ENCODE measurements around the gene GRB10.
A peak's percentile ranks its signal among the peaks of the same experiment; 100 is the strongest.

GRB10 gene

DNA sequence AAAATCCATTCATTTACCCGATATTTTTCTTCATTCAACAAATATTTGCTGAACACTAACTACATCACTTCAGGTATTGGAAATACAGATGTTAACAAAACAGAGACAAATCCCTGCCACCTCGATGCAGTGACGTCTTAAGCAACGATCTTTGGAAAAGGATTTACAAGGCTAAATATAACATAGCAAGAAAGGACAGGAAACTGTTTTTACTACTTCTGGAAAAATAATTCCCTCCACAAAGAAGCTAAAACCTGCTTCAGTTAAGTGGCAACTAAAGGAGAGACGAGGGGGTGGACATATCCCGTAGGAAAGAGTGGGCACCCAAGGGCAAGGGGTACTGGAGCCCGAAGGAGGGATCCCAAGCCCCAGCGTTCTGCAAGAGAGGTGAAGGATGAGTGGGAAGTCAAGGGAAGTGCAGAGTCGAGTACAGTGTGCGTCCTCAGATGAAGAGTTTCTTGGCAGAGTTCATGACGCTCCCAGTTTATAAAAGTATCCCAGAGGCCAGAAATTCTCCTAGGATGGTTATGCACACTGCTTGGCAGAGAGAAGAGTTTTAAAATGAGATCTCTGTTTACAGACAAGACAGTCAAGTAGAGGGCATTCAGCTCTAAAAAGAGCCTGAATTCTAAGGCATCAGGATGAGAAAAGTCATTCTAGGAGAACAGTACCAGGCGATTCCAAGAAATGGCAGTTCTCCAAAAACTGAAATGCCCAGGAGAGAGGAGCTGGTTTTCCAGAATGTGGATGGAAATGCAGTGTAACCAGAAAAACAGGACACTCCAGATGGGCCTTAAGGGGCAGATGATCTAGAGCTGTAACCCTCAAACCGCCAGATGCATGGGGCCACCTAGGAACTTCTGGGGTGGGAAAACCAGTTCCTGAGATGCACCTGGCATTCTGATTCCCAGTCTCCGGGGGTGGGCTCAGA, 97.3 kb downstream of the GRB10 start:
- no peak for DNase-seq

DNA sequence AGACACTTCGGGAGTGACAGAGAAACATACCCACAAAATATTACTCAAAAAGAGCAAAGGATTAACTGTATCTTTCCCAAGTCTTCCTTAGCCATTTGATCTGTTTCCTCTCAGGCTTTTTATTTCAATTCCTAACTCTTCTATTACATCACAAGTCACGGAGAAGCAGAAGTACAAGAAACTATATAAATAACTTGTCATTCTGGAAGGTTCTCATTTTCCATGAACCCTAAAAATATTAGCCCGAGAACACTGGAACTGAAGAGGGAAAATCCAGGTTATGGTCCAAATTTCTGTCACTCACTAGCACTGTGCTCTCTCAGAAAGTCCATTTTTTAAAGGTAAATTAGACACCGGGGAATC, 98.0 kb downstream of the GRB10 start:
- no peak for DNase-seq

GRCh38 chr7:50684011-50684712, 98.5 kb downstream of the GRB10 start:
- DNase-seq, result no peak

DNA sequence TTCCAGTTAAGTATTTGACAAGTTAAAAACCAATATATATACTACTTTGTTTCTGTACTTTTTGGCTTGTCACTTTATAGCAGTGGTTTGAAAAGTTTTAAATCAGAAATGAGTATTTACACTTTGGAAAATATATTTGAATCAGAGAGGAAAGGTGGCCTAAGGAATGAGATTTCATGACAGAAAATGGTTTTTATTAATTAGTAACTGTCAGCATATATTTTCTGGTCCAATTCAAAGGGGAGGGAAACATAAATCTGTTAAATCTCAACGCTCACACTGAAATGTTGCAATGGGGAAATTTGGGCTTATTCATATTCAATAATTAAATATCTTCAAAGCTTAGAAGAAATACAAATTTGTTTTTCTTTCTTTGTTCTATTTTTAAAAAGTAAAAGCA, 100.1 kb downstream of the GRB10 start:
- DNase-seq, result no peak

- DNase-seq, result no peak
These were observed 100.6 kb downstream of the GRB10 start for GRCh38 chr7:50682079-50682478.

DNA sequence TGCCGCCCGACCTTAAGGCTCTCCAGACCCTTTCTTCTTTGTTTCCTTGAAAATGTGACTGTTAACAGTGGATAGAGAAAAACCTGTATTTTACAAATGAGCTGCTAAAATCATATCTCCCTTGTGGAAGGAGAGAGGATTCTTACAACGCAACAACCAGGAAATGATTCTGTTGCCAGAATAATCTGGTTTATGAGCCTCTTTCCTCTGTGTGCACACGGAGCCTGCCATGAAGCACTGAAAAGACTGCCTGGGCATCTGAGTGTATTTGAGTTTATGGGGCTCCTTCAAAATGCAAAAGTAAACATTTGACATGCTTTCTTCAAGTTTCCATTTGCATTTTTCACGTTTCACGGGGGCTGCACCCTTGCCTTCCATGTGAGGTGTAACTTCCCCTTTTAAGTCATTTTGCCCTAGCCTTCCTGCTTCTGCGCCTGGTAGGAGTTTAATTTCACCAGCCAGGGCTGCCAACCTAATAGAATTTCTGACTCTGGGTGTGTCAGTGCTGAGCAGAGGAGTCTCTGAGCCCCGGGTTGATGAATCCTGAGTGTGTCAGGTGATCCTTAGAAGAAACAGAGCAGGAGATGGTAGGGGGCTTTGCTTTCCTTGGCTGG, 101.2 kb downstream of the GRB10 start:
- no peak for DNase-seq

- DNase-seq, result peak; percentile 31
These were observed 103.3 kb downstream of the GRB10 start for GRCh38 chr7:50679218-50680007.

DNA sequence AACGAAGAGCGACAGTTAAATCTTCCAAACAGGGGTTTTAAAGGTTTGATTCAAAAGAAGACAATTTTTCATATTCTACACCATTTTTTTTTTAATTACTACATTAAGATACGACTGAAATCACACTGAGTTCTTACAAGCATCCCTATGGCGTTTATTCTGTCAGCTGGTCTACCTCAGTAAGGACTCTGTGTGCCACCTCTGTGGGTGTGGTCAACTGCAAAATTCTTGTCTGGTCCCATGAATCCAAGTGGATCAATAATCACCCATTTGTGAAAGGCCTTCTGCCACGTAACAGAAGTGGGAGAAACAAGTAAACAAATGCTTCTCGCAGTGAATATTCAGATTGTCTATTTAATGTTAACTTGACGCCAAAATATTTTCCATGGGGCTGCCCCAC, 104.1 kb downstream of the GRB10 start:
- DNase-seq, result no peak

GRCh38 chr7:50677638-50677996, 105.1 kb downstream of the GRB10 start:
- no peak for DNase-seq

GRCh38 chr7:50676740-50677637, 105.7 kb downstream of the GRB10 start:
- DNase-seq, result no peak

GRCh38 chr7:50676079-50676478, 106.6 kb downstream of the GRB10 start:
- DNase-seq, result no peak

DNA sequence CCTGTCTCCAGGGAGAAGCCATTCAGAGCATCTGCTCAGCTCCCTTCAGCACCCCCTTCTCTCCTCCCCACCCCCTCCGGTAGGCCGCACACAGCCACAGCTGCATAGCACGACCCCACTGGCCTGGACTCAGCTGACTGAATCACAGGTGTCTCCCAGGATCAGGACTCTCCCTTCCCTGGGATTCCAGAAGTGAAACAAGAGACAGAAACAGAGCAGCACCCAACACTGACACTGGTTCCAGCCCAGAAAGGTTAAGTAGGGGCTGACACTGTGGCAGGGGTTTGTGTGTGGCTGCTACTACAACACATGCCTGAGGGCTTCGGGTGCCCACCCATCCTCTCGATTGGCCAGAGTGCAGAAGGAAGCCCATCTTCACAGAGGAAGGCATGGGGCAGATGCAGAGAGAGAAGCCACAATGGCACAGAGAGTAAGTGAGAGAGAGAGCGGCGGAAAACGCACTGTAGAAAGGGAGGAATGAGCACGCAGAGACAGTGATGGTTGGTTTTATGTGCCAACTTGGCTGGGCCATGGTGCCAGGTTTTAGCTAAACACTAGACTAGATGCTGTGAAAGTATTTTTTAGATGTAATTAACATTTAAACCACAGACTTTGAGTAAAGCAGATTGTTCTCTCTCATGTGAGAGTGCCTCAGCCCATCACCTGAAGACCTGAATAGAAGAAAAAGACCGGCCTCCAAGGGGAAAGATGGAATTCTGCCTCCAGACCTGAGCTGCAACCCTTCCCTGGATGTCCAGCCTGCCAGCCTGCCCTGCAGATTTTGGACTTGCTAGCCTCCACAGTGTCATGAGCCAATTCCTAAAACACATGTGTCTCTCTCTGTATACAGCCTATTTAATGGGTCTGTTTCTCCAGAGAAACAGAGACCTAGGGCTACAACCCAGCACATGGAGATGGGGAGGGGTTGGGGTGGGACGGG, 107.5 kb downstream of the GRB10 start:
- no peak for DNase-seq

GRCh38 chr7:50674299-50674698, 108.4 kb downstream of the GRB10 start:
- no peak for DNase-seq

- no peak for DNase-seq
These were observed 109.6 kb downstream of the GRB10 start for GRCh38 chr7:50673096-50673495.

DNA sequence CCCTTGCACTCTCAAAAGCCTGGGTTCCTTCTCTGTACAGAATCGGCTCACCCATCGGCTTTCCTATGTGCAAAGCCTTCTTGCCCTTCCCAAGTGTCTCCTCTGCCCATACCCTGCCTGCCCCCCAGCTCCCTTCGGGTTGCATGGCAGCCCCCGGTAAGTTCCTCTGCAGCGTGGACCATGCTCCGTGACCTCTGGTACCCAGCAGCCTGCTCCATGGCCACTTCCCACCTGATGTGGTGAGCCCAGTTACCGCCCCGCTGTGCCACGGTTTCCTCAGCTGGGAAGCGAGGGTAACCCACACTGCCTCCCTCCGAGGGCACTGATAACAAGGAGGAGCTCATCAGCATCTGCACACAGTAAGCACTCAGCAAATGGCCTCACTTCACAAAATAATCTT, 110.7 kb downstream of the GRB10 start:
- no peak for DNase-seq

DNA sequence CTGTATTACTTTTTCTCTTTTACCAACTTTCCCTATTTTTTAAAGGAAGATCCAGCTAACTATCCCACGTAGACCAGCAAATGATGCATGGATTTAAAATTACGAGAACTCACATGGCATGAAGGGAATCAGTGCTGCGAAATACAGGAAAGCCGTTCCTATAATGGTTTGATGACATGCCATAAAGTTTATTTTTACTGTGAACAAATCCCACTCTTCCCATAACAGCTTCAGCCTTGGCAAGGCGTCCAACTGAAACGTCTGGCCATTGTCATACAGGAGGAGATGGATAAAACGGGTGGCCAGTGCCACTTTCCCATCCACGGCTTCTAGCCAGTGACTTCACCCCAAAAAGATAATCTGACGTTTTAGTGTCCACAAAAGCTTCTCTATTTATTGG, 111.3 kb downstream of the GRB10 start:
- DNase-seq, result no peak

DNA sequence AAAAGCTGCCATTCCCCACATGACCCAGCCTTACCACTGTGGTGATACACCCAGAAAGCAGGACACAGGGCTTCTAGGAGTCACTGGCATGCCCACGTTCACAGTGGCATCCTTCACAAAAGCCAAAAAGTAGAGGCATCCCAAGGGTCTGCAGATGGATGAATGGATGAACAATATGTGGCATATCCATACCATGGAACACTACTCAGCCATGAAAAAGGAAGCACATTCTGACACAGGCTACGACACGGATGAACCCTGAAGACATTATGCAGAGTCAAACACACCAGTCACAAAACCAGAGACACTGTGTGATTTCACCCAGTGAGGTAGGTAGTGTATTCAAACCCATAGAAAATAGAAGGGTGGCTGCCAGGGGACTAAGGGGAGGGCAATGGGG, 112.8 kb downstream of the GRB10 start:
- DNase-seq, result no peak

GRCh38 chr7:50667789-50668226, 114.9 kb downstream of the GRB10 start:
- DNase-seq, result no peak

- DNase-seq, result no peak
These were observed 115.4 kb downstream of the GRB10 start for GRCh38 chr7:50667338-50667737.

DNA sequence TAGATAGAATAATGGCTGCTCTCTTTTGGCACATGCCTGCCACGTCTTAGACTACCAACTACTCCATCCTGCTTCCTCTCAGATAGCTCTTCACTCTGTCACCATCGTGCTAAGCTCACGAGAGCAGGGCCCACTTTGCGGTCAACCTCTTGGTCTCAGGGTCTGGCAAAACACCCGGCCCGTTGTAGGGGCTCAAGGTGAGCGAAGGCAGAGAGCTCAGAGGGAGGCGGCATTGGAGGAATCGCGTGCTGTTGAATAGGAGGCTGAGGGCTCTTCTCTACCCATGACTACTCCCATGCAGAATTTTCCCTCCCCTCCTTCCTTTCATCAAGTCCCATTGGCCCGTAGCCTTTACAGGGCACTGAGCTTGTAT, 116.6 kb downstream of the GRB10 start:
- no peak for DNase-seq

Measured in OCI-M1 (cell line).